OCI-LY1 (cell line): ENCODE data around the gene RASA2.
"Not testable (repeated sequence)": the region's sequence is repeated elsewhere in the genome, so short reads cannot be mapped to it uniquely, and the experiment has no call there.

Source experiments
- H2AFZ ChIP-seq: fragments of 200-600 bp; sonication (generic), shearing (Covaris generic); 2 replicates; pipeline ENCODE4 v1.6.0; 2014; ENCODE audit warnings: antibody characterized with exemption, mild to moderate bottlenecking, low read length
- H3F3A ChIP-seq: fragments of 200-600 bp; sonication (generic), shearing (Covaris generic); 2 replicates; pipeline ENCODE4 v1.6.0; 2014; ENCODE audit warnings: mild to moderate bottlenecking, antibody characterized with exemption, low read length, moderate library complexity; ENCODE audit not compliant: insufficient read depth
- H3K27ac ChIP-seq: fragments of 200-600 bp; sonication (generic); 2 replicates; pipeline ENCODE4 v1.5.1; 2014; ENCODE audit warnings: low read length, mixed run types, mild to moderate bottlenecking, low read depth; ENCODE audit not compliant: poor library complexity, severe bottlenecking
- H3K27me3 ChIP-seq: fragments of 200-600 bp; sonication (generic); 2 replicates; pipeline ENCODE4 v1.6.0; 2014; ENCODE audit warnings: antibody characterized with exemption, mild to moderate bottlenecking, low read length, moderate library complexity; ENCODE audit not compliant: insufficient read depth
- H3K36me3 ChIP-seq: fragments of 200-600 bp; sonication (generic); 2 replicates; pipeline ENCODE4 v1.6.1; 2014; ENCODE audit warnings: mild to moderate bottlenecking, antibody characterized with exemption, low read length, moderate library complexity, mixed read lengths; ENCODE audit not compliant: insufficient read depth
- H3K4me1 ChIP-seq: fragments of 200-600 bp; sonication (generic); 2 replicates; pipeline ENCODE4 v1.5.1; 2014; ENCODE audit warnings: mild to moderate bottlenecking, low read length, moderate library complexity; ENCODE audit not compliant: insufficient read depth, severe bottlenecking
- H3K4me2 ChIP-seq: fragments of 200-600 bp; sonication (generic), shearing (Covaris generic); 2 replicates; pipeline ENCODE4 v1.6.1; 2014; ENCODE audit warnings: low read length
- H3K4me3 ChIP-seq: fragments of 200-600 bp; sonication (generic); 2 replicates; pipeline ENCODE4 v1.5.1; 2014; ENCODE audit warnings: low read length, low read depth, mild to moderate bottlenecking, mixed read lengths; ENCODE audit not compliant: poor library complexity, severe bottlenecking
- H3K79me2 ChIP-seq: fragments of 200-600 bp; shearing (Covaris generic); 2 replicates; pipeline ENCODE4 v1.6.1; 2016; ENCODE audit warnings: mixed run types, low read length, mixed read lengths; ENCODE audit not compliant: insufficient read depth
- H3K9ac ChIP-seq: fragments of 200-600 bp; sonication (generic), shearing (Covaris generic); 2 replicates; pipeline ENCODE4 v1.6.1; 2014; ENCODE audit warnings: mild to moderate bottlenecking, low read length, mixed read lengths
- H3K9me2 ChIP-seq: fragments of 200-600 bp; sonication (generic), shearing (Covaris generic); 2 replicates; pipeline ENCODE4 v1.6.1; 2014; ENCODE audit warnings: low read depth, mild to moderate bottlenecking, low read length, mixed read lengths
- H3K9me3 ChIP-seq: fragments of 200-600 bp; shearing (Covaris generic); 2 replicates; pipeline ENCODE4 v1.6.1; 2014; ENCODE audit warnings: low read length, mixed read lengths
- H4K20me1 ChIP-seq: fragments of 200-600 bp; sonication (generic), shearing (Covaris generic); 2 replicates; pipeline ENCODE4 v1.6.0; 2016; ENCODE audit warnings: mild to moderate bottlenecking, low read length; ENCODE audit not compliant: insufficient read depth
- CTCF ChIP-seq: fragments of 200-600 bp; sonication (generic), shearing (Covaris generic); IDR thresholded peaks from 2 replicates; pipeline ENCODE4 v1.5.1; 2017; ENCODE audit warnings: mild to moderate bottlenecking, antibody characterized with exemption, low read length, moderate library complexity, mixed read lengths
- EZH2 ChIP-seq: fragments of 200-600 bp; sonication (generic), shearing (Covaris generic); IDR thresholded peaks from 2 replicates; pipeline ENCODE4 v1.8.0; 2017; ENCODE audit warnings: borderline replicate concordance, mixed run types, mild to moderate bottlenecking, antibody characterized with exemption, low read length, moderate library complexity, mixed read lengths

The RASA2 gene

GRCh38 chr3:141493184-141493583 lies 6.4 kb downstream of the RASA2 start:
- Histone ChIP-seq H3K9ac (no peak overlapping the region), H3K4me2 (no peak overlapping the region), H3K9me2 (no peaks in the 10 kb centered on the region), H3K36me3 (peaks cover 10% of the 10 kb centered on the region; the same call in 1 of the 2 replicates), H3F3A (0 out of 2 replicates have a peak, but pooled peaks cover 4% of the 10 kb centered on the region), H3K27me3 (no peaks in the 10 kb centered on the region), H3K27ac (no peak overlapping the region), H3K79me2 (peaks cover 61% of the 10 kb centered on the region), H4K20me1 (peaks cover 5% of the 10 kb centered on the region; the same call in 1 of the 2 replicates), H3K9me3 (no peaks in the 10 kb centered on the region), H3K4me1 (peaks cover 16% of the 10 kb centered on the region), H2AFZ (no peak overlapping the region), H3K4me3 (no peak overlapping the region)
- TF ChIP-seq EZH2 (no peak), CTCF (no peak)

GRCh38 chr3:141497589-141497988 lies 10.8 kb downstream of the RASA2 start:
- H3K4me3 ChIP-seq, H3K9me3 ChIP-seq, H3K36me3 ChIP-seq, H3K27me3 ChIP-seq, H3K9ac ChIP-seq, H3K27ac ChIP-seq, H3F3A ChIP-seq, H2AFZ ChIP-seq, H4K20me1 ChIP-seq, H3K4me2 ChIP-seq, H3K9me2 ChIP-seq: not testable (repeated sequence)
- Histone ChIP-seq H3K4me1 (peaks cover 14% of the 10 kb centered on the region), H3K79me2 (peaks cover 60% of the 10 kb centered on the region)

- H3K36me3 ChIP-seq: peaks cover 8% of the 10 kb centered on the region
- H3F3A ChIP-seq: no peaks in the 10 kb centered on the region
- peak overlapping the region; percentile 68 for H3K4me2 ChIP-seq
- TF ChIP-seq EZH2: no peak
- TF ChIP-seq CTCF: no peak
- H3K9ac ChIP-seq: 0 out of 2 replicates have a peak overlapping the region, but pooled peaks have one; percentile 8
- no peaks in the 10 kb centered on the region for H3K9me2 ChIP-seq
- no peaks in the 10 kb centered on the region for H3K9me3 ChIP-seq
- H3K27ac ChIP-seq: peak overlapping the region; percentile 48
- peak overlapping the region; percentile 51 for H3K4me3 ChIP-seq
- peaks cover 14% of the 10 kb centered on the region for H3K4me1 ChIP-seq
- no peak overlapping the region for H2AFZ ChIP-seq
- no peaks in the 10 kb centered on the region for H4K20me1 ChIP-seq
- H3K27me3 ChIP-seq: no peaks in the 10 kb centered on the region
- H3K79me2 ChIP-seq: peaks cover 60% of the 10 kb centered on the region
Measured at GRCh38 chr3:141498598-141499223, 11.9 kb downstream of the RASA2 start.

GRCh38 chr3:141499284-141499683 lies 12.5 kb downstream of the RASA2 start:
- Histone ChIP-seq H3K9me2 (no peaks in the 10 kb centered on the region), H2AFZ (no peak overlapping the region), H3K9ac (no peak overlapping the region), H3K4me3 (peak overlapping the region; percentile 51), H3K36me3 (peaks cover 8% of the 10 kb centered on the region), H3K27ac (peak overlapping the region; percentile 48), H3K79me2 (peaks cover 62% of the 10 kb centered on the region), H3K4me1 (peaks cover 14% of the 10 kb centered on the region), H4K20me1 (no peaks in the 10 kb centered on the region), H3K4me2 (peak overlapping the region; percentile 68), H3K27me3 (no peaks in the 10 kb centered on the region), H3F3A (no peaks in the 10 kb centered on the region), H3K9me3 (no peaks in the 10 kb centered on the region)
- TF ChIP-seq EZH2: no peak
- no peak for TF ChIP-seq CTCF
